ENCODE data around the gene RPP40.

- TF ChIP-seq CTCF (IDR thresholded peaks at IDR 0.05 in 4 of 5, conservative IDR thresholded peaks at IDR 0.05 in 1 of 5): peak; percentile 38 to 67 (median 53)
- TF ChIP-seq POLR2A (IDR thresholded peaks at IDR 0.05): no peak
Observed at GRCh38 chr6:5030596-5031136, 26.8 kb upstream of the RPP40 start.

Data from gastrocnemius medialis (tissue), 4 donors.